SK-N-SH treated with all-trans-retinoic acid at 6 μM for 48 hours (cell line): Measurements from ENCODE around the gene NTF3.

Experiments
- ARNTL ChIP-seq: fragments of 450-650 bp; formaldehyde crosslinking; IDR thresholded peaks from 2 replicates; pipeline ENCODE4 v1.5.0; 2020; ENCODE audit warnings: low read depth, mild to moderate bottlenecking, moderate library complexity, borderline replicate concordance
- BACH2 ChIP-seq: fragments of 250-450 bp; sonication (Bioruptor Pico); IDR thresholded peaks from 2 replicates; pipeline ENCODE4 v1.9.0; 2021; ENCODE audit warnings: mild to moderate bottlenecking, borderline replicate concordance
- CREB5 ChIP-seq: fragments of 250-450 bp; sonication (Bioruptor Pico); IDR thresholded peaks from 2 replicates; pipeline ENCODE4 v1.5.1; 2020; ENCODE audit warnings: low read depth, mild to moderate bottlenecking, moderate library complexity
- CSDC2 ChIP-seq: fragments of 250-450 bp; sonication (Bioruptor Pico); IDR thresholded peaks from 2 replicates; pipeline ENCODE4 v1.5.0; 2020; ENCODE audit warnings: mild to moderate bottlenecking, moderate library complexity
- GLIS3 ChIP-seq: fragments of 250-450 bp; sonication (Bioruptor Pico); IDR thresholded peaks from 2 replicates; pipeline ENCODE4 v1.5.0; 2020; ENCODE audit warnings: mild to moderate bottlenecking, moderate library complexity
- OSR1 ChIP-seq: fragments of 250-450 bp; sonication (Bioruptor Pico); IDR thresholded peaks from 2 replicates; pipeline ENCODE4 v1.8.0; 2022; ENCODE audit warnings: moderate library complexity, mild to moderate bottlenecking, inconsistent platforms
- PATZ1 ChIP-seq: fragments of 250-450 bp; sonication (Bioruptor Pico); IDR thresholded peaks from 2 replicates; pipeline ENCODE4 v1.8.0; 2020; ENCODE audit warnings: mild to moderate bottlenecking, moderate library complexity, borderline replicate concordance
- POU6F1 ChIP-seq: fragments of 250-450 bp; sonication (Bioruptor Pico); IDR thresholded peaks from 2 replicates; pipeline ENCODE4 v1.8.0; 2021; ENCODE audit warnings: low read depth, mild to moderate bottlenecking, moderate library complexity, borderline replicate concordance
- TSHZ2 ChIP-seq: fragments of 250-450 bp; sonication (Bioruptor Pico); IDR thresholded peaks from 2 replicates; pipeline ENCODE4 v1.5.0; 2020; ENCODE audit warnings: mild to moderate bottlenecking, moderate library complexity
- ZC3H10 ChIP-seq: fragments of 250-450 bp; sonication (Bioruptor Pico); IDR thresholded peaks from 2 replicates; pipeline ENCODE4 v1.5.1; 2021; ENCODE audit warnings: mild to moderate bottlenecking, moderate library complexity
- ZFP3 ChIP-seq: fragments of 250-450 bp; sonication (Bioruptor Pico); IDR thresholded peaks from 2 replicates; pipeline ENCODE4 v1.5.0; 2020; ENCODE audit warnings: mild to moderate bottlenecking, moderate library complexity
- ZFP30 ChIP-seq: fragments of 450-650 bp; formaldehyde crosslinking; IDR thresholded peaks from 2 replicates; pipeline ENCODE4 v1.5.0; 2022; ENCODE audit warnings: mild to moderate bottlenecking, moderate library complexity
- ZNF565 ChIP-seq: fragments of 450-650 bp; formaldehyde crosslinking; conservative IDR thresholded peaks from 2 replicates; pipeline ENCODE4 v1.5.0; 2020; ENCODE audit warnings: low read depth, mild to moderate bottlenecking, moderate library complexity
- ZNF8 ChIP-seq: fragments of 450-650 bp; formaldehyde crosslinking; IDR thresholded peaks from 2 replicates; pipeline ENCODE4 v1.5.0; 2020; ENCODE audit warnings: mild to moderate bottlenecking, moderate library complexity

- TF ChIP-seq ARNTL (CRISPR knock-in tag) (no peak), CREB5 (CRISPR knock-in tag) (no peak), CSDC2 (CRISPR knock-in tag) (no peak), TSHZ2 (CRISPR knock-in tag) (no peak), GLIS3 (CRISPR knock-in tag) (no peak), PATZ1 (CRISPR knock-in tag) (no peak), ZNF8 (CRISPR knock-in tag) (no peak), ZNF565 (CRISPR knock-in tag) (no peak), BACH2 (no peak), POU6F1 (CRISPR knock-in tag) (no peak), ZC3H10 (CRISPR knock-in tag) (no peak), OSR1 (CRISPR knock-in tag) (no peak), ZFP3 (CRISPR knock-in tag) (no peak), ZFP30 (CRISPR knock-in tag) (no peak)
These were observed 47.9 kb downstream of the NTF3 start for GRCh38 chr12:5479761-5480160.
